WTC11 (cell line): Measurements from ENCODE around the gene GATAD2A. TPM values are rescaled to one million over a fixed set of nuclear protein-coding genes. Genes with fewer than 3 reads are reported as not detected.

Source experiments
- ATAC-seq: fragments of 200-7000 bp; cut with Tn5 transposase; 2 replicates; pipeline ENCODE4 v1.10.0; 2021; ENCODE audit warnings: mild to moderate bottlenecking, moderate library complexity
- CTCF ChIA-PET: fragments of 300-600 bp; sonication (Branson Sonifier 250); formaldehyde crosslinking; loops from one replicate; lab custom pipeline; 2021; ENCODE audit warnings: antibody characterized with exemption; lab: Charles Lee
- POLR2A ChIA-PET: fragments of 350-600 bp; sonication (Branson Sonifier 250); formaldehyde crosslinking; loops from one replicate; lab custom pipeline; 2021; ENCODE audit warnings: antibody characterized with exemption; lab: Charles Lee
- DNase-seq: peaks from one replicate; pipeline ENCODE4 v3.0.0; 2021; ENCODE audit warnings: low spot score
- H3K27ac Mint-ChIP-seq: 2 replicates; pipeline ENCODE4 v1.8.0; 2021; ENCODE audit warnings: mixed read lengths
- H3K27me3 Mint-ChIP-seq: 2 replicates; pipeline ENCODE4 v1.8.0; 2021; ENCODE audit warnings: low read depth, mild to moderate bottlenecking, moderate library complexity, mixed read lengths
- H3K36me3 Mint-ChIP-seq: 2 replicates; pipeline ENCODE4 v1.8.0; 2021; ENCODE audit warnings: mixed read lengths
- H3K4me1 Mint-ChIP-seq: 2 replicates; pipeline ENCODE4 v1.8.0; 2022; ENCODE audit warnings: mixed read lengths
- H3K4me3 Mint-ChIP-seq: 2 replicates; pipeline ENCODE4 v1.8.0; 2021; ENCODE audit warnings: mild to moderate bottlenecking, moderate library complexity, mixed read lengths
- H3K9me3 Mint-ChIP-seq: 2 replicates; pipeline ENCODE4 v1.8.0; 2021; ENCODE audit warnings: mixed read lengths
- ATF1 ChIP-seq: sonication (generic); formaldehyde crosslinking; IDR thresholded peaks from 2 replicates; pipeline ENCODE4 v1.8.1; 2023; ENCODE audit warnings: mild to moderate bottlenecking, moderate library complexity, missing genetic modification reagents
- CTCF ChIP-seq: fragments of 200-600 bp; IDR thresholded peaks from 2 replicates; pipeline ENCODE4 v1.8.0; 2022; ENCODE audit warnings: antibody characterized with exemption
- E2F4 ChIP-seq: sonication (generic); formaldehyde crosslinking; IDR thresholded peaks from 2 replicates; pipeline ENCODE4 v1.8.1; 2022; ENCODE audit warnings: low read depth, mild to moderate bottlenecking, moderate library complexity, missing genetic modification reagents, borderline replicate concordance
- GABPB1 ChIP-seq: sonication (generic); formaldehyde crosslinking; IDR thresholded peaks from 2 replicates; pipeline ENCODE4 v1.8.1; 2023; ENCODE audit warnings: mild to moderate bottlenecking, missing genetic modification reagents
- IRF2 ChIP-seq: sonication (generic); formaldehyde crosslinking; IDR thresholded peaks from 2 replicates; pipeline ENCODE4 v1.8.0; 2022; ENCODE audit warnings: low read depth, missing genetic modification reagents, borderline replicate concordance
- MYBL2 ChIP-seq: sonication (generic); formaldehyde crosslinking; IDR thresholded peaks from 2 replicates; pipeline ENCODE4 v1.8.1; 2023; ENCODE audit warnings: mild to moderate bottlenecking, moderate library complexity, missing genetic modification reagents
- NFE2L1 ChIP-seq: sonication (generic); formaldehyde crosslinking; IDR thresholded peaks from 2 replicates; pipeline ENCODE4 v1.8.1; 2023; ENCODE audit warnings: missing genetic modification reagents
- NFYB ChIP-seq: sonication (generic); formaldehyde crosslinking; conservative IDR thresholded peaks from 2 replicates; pipeline ENCODE4 v1.8.0; 2022; ENCODE audit warnings: low read depth, missing genetic modification reagents
- NR1H2 ChIP-seq: sonication (generic); formaldehyde crosslinking; IDR thresholded peaks from 2 replicates; pipeline ENCODE4 v1.9.0; 2021; ENCODE audit warnings: mild to moderate bottlenecking, moderate library complexity, missing genetic modification reagents
- RELA ChIP-seq: sonication (generic); formaldehyde crosslinking; IDR thresholded peaks from 2 replicates; pipeline ENCODE4 v1.8.1; 2022; ENCODE audit warnings: missing genetic modification reagents, mild to moderate bottlenecking, borderline replicate concordance
- TCF7 ChIP-seq: sonication (generic); formaldehyde crosslinking; IDR thresholded peaks from 2 replicates; pipeline ENCODE4 v1.8.0; 2022; ENCODE audit warnings: mild to moderate bottlenecking, low read depth, missing genetic modification reagents, moderate library complexity
- USF1 ChIP-seq: sonication (generic); formaldehyde crosslinking; IDR thresholded peaks from 2 replicates; pipeline ENCODE4 v1.8.0; 2022; ENCODE audit warnings: mild to moderate bottlenecking, missing genetic modification reagents
- ZNF532 ChIP-seq: fragments of 250-450 bp; sonication (Bioruptor Pico); IDR thresholded peaks from 2 replicates; pipeline ENCODE4 v1.9.0; 2021; ENCODE audit warnings: mild to moderate bottlenecking, borderline replicate concordance
- ZNF671 ChIP-seq: fragments of 250-450 bp; sonication (Bioruptor Pico); IDR thresholded peaks from 2 replicates; pipeline ENCODE4 v1.8.0; 2021; ENCODE audit warnings: mild to moderate bottlenecking
- total RNA-seq: library from RNA; stranded (reverse); gene quantifications from 3 replicates; pipeline ENCODE4 v1.2.3, GENCODE V29; 2021
- TF ChIP-seq, protein P1 (sequence below): sonication (generic); formaldehyde crosslinking; conservative IDR thresholded peaks from 2 replicates; pipeline ENCODE4 v1.8.1; 2022; ENCODE audit warnings: mild to moderate bottlenecking, missing genetic modification reagents
- TF ChIP-seq, protein P2 (sequence below): sonication (generic); formaldehyde crosslinking; IDR thresholded peaks from 2 replicates; pipeline ENCODE4 v1.8.1; 2022; ENCODE audit warnings: mild to moderate bottlenecking, moderate library complexity, missing genetic modification reagents
- TF ChIP-seq, protein P3 (sequence below): sonication (generic); formaldehyde crosslinking; IDR thresholded peaks from 2 replicates; pipeline ENCODE4 v1.8.0; 2023; ENCODE audit warnings: missing genetic modification reagents, mild to moderate bottlenecking, borderline replicate concordance
- TF ChIP-seq, protein P4 (sequence below): fragments of 250-450 bp; sonication (Bioruptor Pico); IDR thresholded peaks from 2 replicates; pipeline ENCODE4 v1.9.0; 2021; ENCODE audit warnings: mild to moderate bottlenecking

Gene GATAD2A
- total RNA-seq, 1 experiment from 2014 or later = 209 TPM

DNA sequence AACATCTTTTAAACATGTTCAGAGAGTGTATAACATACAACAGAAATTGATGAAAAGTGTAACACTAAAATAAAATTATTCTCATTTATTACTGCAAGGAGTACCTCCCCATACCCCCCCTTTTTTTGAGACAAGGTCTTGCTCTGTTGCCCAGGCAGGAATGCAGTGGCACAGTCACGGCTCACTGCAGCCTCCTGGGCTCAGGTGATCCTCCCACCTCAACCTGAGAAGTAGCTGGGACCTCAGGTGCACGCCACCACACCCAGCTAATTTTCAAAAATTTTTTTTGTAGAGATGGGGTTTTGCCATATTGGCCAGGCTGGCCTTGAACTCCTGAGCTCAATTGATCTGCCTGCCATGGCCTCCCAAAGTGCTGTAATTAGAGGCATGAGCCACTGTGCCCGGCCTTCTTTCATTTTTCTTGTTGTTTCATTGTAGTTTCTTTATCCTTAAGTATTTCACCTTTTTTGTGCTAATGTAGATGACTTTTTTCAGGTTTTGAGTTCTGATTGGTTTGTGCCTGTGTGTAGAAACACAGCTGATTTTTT is 28.3 kb downstream of the GATAD2A start:
- CTCF ChIA-PET = interaction anchor here (1.2 to 1.6 kb wide), 2 partner anchors 66 to 91 kb away, joined by 3 to 5 read pairs; no protein-coding TSS in a partner anchor
- ATAC-seq (no peak), DNase-seq (no peak)
- peak overlapping the region; percentile 84 for H3K27ac Mint-ChIP-seq
- H3K4me3 Mint-ChIP-seq = no peak overlapping the region
- POLR2A ChIA-PET = no interaction called here
- peaks cover 26% of the 10 kb centered on the region for H3K4me1 Mint-ChIP-seq
- H3K36me3 Mint-ChIP-seq = no peaks in the 10 kb centered on the region
- no peaks in the 10 kb centered on the region for H3K27me3 Mint-ChIP-seq
- no peaks in the 10 kb centered on the region for H3K9me3 Mint-ChIP-seq
- TF ChIP-seq GABPB1 (CRISPR knock-in tag) (no peak), USF1 (no peak), ATF1 (no peak), NR1H2 (CRISPR knock-in tag) (no peak), IRF2 (CRISPR knock-in tag) (no peak)

DNA sequence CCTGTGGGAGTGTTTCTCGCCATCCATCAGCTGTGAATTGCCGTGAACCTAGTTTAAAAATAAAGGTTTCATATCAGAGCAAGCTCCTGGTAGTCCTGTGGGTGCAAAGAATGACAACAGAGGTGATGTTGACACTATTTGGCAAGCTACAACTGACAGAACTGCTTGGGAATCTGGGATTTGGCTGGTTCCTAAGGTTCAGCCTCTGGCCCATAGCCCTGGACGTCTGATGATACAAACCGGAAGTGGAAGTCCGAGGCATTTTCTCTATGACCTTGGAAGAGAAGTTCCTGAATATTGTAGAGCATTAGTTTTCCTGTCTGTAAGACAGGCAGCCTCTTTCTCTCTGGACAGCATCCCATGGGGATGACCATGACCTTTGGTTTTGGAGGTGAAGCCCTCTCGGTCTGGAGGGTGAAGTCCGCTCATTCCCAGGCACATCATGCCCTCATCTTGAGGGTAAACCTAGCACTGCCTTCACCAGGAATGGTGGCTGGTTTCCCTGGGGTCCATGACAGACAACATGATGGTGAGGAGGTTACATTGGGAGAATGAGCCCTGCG is 29.1 kb downstream of the GATAD2A start:
- ChIA-PET POLR2A (interaction anchor here (0.6 kb wide), 1 partner anchor 49 kb away, joined by 3 read pairs; no protein-coding TSS in a partner anchor), CTCF (interaction anchor here (0.5 to 1.6 kb wide), 3 partner anchors 20 to 92 kb away, joined by 3 to 5 read pairs (median 4); no protein-coding TSS in a partner anchor)
- H3K4me3 Mint-ChIP-seq = no peak overlapping the region
- TF ChIP-seq, protein P1, sequence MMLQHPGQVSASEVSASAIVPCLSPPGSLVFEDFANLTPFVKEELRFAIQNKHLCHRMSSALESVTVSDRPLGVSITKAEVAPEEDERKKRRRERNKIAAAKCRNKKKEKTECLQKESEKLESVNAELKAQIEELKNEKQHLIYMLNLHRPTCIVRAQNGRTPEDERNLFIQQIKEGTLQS (CRISPR knock-in tag) = no peak
- no peak for TF ChIP-seq NFYB (CRISPR knock-in tag)
- TF ChIP-seq ZNF671 (CRISPR knock-in tag) = no peak
- TF ChIP-seq TCF7 (CRISPR knock-in tag) = no peak
- TF ChIP-seq, protein P2, sequence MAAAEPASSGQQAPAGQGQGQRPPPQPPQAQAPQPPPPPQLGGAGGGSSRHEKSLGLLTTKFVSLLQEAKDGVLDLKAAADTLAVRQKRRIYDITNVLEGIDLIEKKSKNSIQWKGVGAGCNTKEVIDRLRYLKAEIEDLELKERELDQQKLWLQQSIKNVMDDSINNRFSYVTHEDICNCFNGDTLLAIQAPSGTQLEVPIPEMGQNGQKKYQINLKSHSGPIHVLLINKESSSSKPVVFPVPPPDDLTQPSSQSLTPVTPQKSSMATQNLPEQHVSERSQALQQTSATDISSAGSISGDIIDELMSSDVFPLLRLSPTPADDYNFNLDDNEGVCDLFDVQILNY (CRISPR knock-in tag) = no peak
- TF ChIP-seq, protein P3, sequence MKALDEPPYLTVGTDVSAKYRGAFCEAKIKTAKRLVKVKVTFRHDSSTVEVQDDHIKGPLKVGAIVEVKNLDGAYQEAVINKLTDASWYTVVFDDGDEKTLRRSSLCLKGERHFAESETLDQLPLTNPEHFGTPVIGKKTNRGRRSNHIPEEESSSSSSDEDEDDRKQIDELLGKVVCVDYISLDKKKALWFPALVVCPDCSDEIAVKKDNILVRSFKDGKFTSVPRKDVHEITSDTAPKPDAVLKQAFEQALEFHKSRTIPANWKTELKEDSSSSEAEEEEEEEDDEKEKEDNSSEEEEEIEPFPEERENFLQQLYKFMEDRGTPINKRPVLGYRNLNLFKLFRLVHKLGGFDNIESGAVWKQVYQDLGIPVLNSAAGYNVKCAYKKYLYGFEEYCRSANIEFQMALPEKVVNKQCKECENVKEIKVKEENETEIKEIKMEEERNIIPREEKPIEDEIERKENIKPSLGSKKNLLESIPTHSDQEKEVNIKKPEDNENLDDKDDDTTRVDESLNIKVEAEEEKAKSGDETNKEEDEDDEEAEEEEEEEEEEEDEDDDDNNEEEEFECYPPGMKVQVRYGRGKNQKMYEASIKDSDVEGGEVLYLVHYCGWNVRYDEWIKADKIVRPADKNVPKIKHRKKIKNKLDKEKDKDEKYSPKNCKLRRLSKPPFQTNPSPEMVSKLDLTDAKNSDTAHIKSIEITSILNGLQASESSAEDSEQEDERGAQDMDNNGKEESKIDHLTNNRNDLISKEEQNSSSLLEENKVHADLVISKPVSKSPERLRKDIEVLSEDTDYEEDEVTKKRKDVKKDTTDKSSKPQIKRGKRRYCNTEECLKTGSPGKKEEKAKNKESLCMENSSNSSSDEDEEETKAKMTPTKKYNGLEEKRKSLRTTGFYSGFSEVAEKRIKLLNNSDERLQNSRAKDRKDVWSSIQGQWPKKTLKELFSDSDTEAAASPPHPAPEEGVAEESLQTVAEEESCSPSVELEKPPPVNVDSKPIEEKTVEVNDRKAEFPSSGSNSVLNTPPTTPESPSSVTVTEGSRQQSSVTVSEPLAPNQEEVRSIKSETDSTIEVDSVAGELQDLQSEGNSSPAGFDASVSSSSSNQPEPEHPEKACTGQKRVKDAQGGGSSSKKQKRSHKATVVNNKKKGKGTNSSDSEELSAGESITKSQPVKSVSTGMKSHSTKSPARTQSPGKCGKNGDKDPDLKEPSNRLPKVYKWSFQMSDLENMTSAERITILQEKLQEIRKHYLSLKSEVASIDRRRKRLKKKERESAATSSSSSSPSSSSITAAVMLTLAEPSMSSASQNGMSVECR (CRISPR knock-in tag) = no peak
- TF ChIP-seq USF1 = no peak
- TF ChIP-seq, protein P4, sequence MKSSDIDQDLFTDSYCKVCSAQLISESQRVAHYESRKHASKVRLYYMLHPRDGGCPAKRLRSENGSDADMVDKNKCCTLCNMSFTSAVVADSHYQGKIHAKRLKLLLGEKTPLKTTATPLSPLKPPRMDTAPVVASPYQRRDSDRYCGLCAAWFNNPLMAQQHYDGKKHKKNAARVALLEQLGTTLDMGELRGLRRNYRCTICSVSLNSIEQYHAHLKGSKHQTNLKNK (CRISPR knock-in tag) = no peak
- TF ChIP-seq CTCF = no peak
- no peak for TF ChIP-seq ZNF532 (CRISPR knock-in tag)
- no peak for TF ChIP-seq GABPB1 (CRISPR knock-in tag)
- TF ChIP-seq NFE2L1 (CRISPR knock-in tag) = no peak
- TF ChIP-seq E2F4 = no peak
- no peak for TF ChIP-seq RELA (CRISPR knock-in tag)
- no peak for TF ChIP-seq MYBL2 (CRISPR knock-in tag)

More for the DNA sequence above, 29.1 kb downstream of the GATAD2A start:
- H3K9me3 Mint-ChIP-seq = no peaks in the 10 kb centered on the region
- H3K27me3 Mint-ChIP-seq = no peaks in the 10 kb centered on the region
- ATAC-seq (no peak), DNase-seq (no peak)
- H3K27ac Mint-ChIP-seq = no peak overlapping the region; the same call in 1 of the 2 replicates
- peaks cover 21% of the 10 kb centered on the region for H3K4me1 Mint-ChIP-seq
- H3K36me3 Mint-ChIP-seq = peaks cover 3% of the 10 kb centered on the region; the same call in 1 of the 2 replicates
